GM21786 (cell line): ENCODE results near the gene IGFN1.
"Not testable (repeated sequence)": the region's sequence is repeated elsewhere in the genome, so short reads cannot be mapped to it uniquely, and the experiment has no call there.

Source experiments
- ATAC-seq: cut with Tn5 transposase; IDR thresholded peaks from one replicate; pipeline ENCODE4 v1.9.1; 2021; ENCODE audit not compliant: unreplicated experiment

IGFN1 gene

DNA sequence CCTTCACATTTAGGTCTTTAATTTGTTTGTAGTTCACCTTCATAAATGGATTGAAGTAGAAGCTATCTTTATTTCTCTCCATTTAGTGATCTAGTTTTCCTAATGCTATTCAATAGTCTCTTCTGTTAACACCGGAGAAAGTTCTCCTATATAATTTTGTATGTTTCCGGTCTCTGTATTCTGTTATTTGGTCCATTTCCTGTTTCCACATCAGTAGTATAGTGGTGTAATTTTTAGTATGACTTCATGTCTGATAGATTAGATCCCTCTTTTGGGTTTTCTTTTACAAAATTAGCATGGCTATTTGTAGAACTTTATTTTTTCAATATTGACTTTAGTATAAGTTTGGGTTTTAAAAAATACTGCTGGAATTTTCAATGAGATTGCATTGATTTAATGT is 51.1 kb downstream of the IGFN1 start:
- no peak for ATAC-seq

DNA sequence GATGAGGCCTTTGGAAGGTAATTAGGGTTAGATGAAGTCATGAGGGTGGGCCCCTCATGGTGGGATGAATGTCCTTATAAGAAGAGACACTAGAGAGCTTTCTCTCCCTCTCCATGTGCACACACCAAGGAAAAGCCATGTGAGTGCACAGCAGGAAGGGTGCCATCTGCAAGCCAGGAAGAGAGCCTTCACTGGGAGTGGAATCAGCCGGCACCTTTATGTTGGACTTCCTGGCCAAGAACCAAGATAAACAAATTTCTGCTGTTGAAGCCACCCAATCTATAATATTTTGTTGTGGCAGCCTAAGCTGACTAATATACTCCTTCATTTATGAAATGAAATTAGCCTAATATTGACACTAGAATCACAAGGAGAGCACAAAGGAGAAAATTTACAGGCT is 54.5 kb downstream of the IGFN1 start:
- no peak for ATAC-seq

DNA sequence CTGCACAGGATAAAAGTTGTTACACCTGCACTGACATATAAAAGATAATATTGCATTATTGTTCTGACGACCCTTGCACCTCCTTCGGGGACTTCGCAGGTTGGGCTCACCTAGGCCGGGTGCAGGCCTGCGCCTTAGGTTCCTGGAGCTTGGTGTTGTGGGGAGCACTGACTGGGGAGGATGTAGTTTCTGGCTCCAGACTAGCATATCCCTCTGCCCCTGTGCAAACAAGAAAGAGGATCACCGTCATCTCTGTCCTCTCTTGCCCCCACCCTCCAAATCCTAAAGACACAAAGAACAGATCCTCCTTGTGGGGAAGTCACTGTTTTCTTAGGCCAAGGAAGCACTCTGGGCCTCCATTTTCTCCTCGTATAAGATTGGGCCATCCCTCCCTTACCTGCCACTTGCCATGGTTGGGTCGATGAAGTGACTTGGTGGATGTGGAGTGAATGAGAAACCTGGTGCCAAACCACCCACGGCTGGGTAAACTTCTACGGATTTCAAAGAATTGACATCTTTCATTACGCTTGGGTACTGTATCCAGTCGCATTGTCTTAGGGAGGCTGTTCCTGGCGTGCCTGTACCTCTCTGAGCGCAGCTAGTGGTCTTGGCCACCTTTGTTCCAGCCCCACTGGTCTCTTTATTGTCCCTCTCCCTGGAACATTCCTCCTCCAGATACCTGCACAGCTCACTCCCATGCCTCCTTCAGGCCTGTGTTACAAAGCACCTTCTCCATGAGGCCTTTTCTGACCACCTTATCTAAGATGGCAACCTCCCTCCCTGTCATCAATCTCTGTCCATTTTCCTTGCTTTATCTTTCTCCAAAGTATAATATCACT is 58.3 kb downstream of the IGFN1 start:
- no peak for ATAC-seq

- no peak for ATAC-seq
These were observed 59.8 kb downstream of the IGFN1 start for GRCh38 chr1:201250326-201251011.

GRCh38 chr1:201251411-201251810 is 60.8 kb downstream of the IGFN1 start:
- no peak for ATAC-seq

- no peak for ATAC-seq
These were observed 61.3 kb downstream of the IGFN1 start for GRCh38 chr1:201251851-201252430.

DNA sequence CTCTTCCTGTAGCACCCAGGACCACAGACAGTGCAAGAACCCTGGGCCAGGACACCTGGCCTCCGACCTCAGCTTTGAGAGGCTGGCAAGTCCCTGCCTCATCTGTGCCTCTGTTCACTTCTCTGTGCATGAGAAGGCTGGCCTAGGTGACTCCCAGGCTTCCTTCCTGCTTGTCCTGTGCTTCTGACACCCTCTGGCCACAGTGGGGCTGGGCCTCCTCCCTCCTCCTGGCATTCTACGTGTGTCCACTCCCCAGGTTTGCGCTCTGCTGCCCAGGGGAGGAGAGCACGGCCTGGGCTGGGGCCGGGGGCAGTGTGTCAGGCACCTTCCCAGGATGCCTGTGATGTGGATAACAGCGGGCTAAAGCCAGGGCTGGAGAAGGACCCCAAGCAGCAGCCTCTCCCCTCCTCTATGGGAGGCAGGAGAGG is 62.3 kb downstream of the IGFN1 start:
- no peak for ATAC-seq

DNA sequence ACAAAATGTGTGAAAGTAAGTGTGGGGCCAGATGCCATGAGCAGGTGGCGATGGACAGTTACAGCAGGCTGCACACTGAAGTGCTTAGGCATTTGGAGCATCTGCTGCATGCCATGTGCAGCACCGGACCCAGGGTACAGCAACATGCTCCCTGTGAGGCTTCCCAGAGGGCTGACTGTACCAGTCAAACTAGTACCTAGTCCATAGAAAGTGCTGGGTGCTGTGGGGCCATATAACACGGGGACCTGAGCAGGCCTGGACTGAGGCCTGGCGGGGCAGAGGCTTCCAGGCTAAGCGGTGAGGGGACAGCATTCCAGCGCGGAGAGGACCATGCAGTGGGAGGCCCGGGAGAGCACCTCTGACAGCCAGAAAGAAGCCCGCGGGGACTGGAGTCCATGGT is 62.8 kb downstream of the IGFN1 start:
- no peak for ATAC-seq

GRCh38 chr1:201253906-201254624 is 63.4 kb downstream of the IGFN1 start:
- no peak for ATAC-seq

DNA sequence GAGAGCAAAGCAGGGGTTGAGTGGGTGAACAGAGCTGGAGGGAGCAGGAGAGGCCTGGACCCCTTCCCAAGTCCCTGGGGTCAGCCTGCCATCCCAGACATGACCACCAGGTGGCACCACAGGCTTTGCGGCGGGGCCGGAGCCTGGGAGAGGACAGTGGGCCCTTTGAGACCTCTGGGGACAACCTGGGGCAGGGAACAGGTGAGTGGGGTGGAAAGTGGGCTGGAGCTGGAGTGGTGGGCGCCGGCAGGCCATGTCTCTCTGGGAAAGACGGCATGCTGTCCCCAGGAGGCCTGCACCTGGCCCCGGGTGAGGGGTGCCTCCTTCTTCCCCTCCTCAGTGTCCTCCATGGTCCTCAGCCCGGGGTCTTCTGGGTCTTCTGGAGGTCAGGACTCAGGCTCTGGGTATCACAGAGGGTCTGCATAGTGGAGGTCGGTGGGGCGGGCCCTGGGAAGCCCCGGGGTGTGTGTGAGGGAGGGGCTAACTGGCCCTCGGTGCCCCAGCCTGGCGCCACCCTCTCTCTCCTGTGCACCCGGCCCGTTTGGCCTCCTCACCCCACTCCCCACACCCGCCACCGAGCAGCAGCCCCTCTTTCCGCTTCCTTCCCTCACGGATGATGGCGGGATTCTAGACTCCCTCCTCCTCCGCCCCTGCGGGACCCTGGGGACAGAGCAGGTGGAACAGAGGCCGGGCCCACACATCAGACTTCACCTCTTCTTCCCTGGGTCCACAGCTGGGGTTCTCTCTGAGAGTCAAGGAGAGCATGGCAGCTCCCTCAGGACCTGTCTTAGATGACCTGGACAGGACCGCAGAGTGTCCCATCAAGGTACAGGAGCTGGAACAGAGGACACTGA is 64.2 kb downstream of the IGFN1 start:
- ATAC-seq: no peak

- ATAC-seq: no peak
These were observed 65.1 kb downstream of the IGFN1 start for GRCh38 chr1:201255479-201256362.

- not testable (repeated sequence) for ATAC-seq
These were observed 67.5 kb downstream of the IGFN1 start for GRCh38 chr1:201258132-201258531.

- ATAC-seq: no peak
These were observed 68.2 kb downstream of the IGFN1 start for GRCh38 chr1:201258763-201259230.

DNA sequence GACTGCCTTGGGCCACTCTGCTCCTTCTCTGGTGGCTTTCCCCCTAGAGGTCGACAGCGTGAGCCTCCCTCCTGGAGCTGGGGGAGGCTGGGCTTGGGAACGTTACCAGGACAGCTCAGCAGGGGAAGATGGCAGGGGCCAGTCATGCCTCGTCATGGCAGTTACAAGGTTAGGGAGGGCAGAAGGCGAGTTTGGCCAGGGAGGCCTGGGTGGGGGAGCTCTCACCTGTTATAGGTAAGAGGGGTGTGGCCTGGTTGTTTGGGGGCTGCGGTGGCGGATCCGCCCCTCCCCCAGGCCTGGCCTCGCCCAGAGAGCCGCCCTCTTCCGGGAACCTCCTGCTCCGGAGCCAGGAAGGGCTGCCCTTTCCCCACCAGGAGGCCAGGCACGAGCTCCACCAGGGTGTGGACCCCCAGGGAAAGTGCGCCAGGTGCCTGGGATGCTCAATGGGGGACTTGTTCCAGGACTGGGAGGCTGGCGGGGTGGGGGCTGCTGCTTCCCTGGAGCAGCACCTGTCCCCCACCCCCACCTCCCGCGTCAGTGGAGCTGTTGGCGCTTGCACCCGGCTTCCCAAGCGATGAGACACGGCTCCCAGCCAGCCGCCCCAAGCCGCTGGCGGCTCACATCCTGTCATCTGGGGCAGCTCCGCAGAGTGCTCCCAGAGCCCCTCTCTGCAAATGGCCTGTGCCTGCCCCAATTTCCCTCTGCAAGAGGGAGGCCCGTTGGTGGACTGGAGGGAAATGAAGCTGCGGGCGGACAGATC is 69.0 kb downstream of the IGFN1 start:
- no peak for ATAC-seq

DNA sequence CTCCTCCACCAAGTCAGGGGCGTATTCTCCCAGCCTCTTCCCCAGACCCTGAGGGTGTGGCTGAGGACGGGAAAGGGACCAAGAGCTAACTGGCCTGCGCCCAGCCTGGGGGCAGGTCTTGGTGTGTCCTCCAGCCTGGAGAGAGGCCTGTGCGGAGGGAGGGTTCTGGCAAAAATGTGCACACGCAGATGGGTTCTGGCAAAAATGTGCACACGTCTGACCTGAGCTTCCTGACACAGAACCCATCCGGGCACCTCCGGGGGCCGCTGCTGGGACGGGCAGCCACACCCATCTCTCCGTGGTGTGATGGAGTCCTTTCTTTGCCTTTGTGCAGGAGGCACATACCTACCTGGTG is 69.6 kb downstream of the IGFN1 start:
- ATAC-seq: no peak

- ATAC-seq: no peak
These were observed 70.2 kb downstream of the IGFN1 start for GRCh38 chr1:201260648-201261311.

GRCh38 chr1:201261771-201262547 is 71.3 kb downstream of the IGFN1 start:
- ATAC-seq: no peak
